ENCODE results near the gene DGAT2.

DNA sequence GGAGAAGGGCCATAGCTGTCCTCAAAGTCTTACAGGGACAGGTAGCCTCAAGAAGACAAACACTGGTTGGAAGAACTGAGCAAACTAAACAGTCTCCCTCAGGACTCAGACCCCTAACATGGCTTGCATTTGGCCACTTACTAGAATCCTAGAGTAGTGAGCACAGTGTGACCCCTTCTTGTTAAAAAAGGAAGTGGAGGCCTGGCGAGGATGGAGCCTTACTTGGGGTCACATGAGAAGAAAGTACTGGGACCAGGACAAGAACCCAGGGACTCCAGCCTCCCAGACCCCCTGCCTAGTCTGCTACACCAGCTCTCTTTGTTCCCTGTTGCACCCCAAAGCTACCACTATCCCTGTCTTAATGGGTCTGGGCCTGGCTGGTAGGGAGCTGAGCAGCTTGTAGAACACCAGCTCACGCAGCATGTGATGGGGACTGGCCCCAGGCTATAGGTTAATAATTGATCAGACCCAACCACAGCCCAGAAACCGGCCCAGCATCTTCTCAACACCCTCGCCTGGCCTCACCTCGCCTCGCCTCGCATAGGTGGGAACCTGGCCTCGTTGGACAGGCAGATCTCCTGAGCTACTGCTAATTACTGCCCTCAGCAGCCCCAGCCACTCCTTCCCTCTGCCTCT, 17.6 kb downstream of the DGAT2 start:
- TF ChIP-seq EZH2 (IDR thresholded peaks at IDR 0.05), result no peak
- no peak for TF ChIP-seq FOXP2 (optimal IDR thresholded peaks at IDR 0.05; ENCODE audit: control extremely low read depth, extremely low read length, insufficient read depth)
- TF ChIP-seq POLR2AphosphoS5 (IDR thresholded peaks at IDR 0.05; ENCODE audit: borderline replicate concordance, low read depth, low read length), result no peak

Measured in SK-N-MC (cell line).